ENCODE data around the gene SMIM45.

Gene SMIM45

GRCh38 chr22:41971431-41971830, 19.5 kb downstream of the SMIM45 start:
- DNase-seq: no peak

- no peak for DNase-seq
Observed at GRCh38 chr22:41974691-41975290, 22.8 kb downstream of the SMIM45 start.

DNA sequence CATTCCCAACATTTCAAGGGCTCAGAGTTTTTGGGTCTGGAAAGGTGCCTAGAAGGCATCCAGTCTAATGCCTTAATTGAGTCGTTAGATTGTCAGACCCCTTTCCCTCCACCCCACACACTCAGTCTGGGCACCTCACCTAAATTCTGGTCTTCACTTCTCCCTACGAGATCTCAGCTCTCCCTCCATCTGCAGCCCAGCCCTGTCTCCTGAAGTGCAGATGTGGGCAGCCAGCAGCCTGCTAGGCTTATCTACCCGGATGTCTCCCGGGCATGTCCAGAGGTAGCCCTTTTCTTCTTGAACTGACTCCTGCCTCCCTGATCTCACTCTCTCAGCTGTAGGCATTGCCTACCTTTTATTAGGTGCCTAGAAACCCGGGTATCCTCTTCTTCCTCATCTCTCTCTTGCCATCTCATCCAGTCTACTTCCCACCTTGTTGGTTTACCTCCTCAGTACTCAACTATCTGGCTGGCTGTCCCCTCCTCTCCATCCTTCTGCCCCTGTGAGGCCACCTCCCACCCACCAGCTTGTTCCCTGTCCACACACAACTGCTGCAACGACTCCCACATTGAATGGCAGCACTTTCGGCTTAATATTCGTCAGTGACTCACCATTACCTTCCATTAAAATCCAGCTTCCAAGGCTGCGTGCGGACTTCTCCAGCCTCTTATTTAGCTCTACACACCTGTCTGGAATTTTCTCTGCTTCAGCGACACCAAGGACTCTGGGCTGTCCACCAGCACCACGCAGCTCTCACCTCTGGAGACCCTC, 23.5 kb downstream of the SMIM45 start:
- DNase-seq: no peak

DNA sequence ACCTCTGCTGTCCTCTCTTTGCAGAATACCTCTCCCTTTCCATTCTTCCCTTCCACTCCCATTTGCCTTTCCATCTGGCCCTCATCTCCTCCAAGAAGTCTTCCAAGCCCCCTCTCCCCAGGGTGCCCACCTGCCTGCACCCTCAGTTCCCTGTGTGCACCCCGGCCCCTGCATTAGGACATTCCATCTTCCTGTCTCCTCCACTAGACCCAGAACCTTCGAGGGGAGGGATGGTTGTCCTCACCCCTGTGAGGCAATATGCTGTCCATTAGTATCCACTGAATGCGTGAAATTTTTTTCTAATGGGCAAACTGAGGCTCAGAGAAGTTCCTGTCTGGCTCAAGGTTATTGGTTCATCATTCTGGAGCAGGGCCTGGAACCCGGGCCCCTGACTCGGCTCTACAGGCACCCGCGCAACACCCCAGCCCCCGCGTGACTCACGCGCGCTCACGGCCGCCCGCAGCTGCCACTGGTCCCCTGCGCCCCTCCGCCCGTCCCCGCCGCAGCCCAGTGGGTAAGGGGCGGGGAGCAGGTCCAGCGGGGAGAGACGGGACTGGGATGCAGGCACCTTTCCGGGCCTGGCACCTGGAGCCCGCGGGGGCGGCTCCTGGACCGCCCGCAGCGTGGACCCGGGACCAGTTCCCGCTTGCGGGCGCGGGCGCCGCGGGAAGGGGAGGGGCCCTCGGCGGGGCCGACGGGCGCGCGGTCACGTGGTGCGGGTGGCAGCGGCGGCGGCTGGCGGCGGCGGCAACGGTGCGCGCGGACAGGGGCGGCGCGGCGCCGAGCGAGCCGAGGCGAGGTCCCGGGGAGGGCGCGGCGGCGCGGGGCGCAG, 24.3 kb downstream of the SMIM45 start:
- DNase-seq: peak in 1 of 2 donors; percentile 59

- DNase-seq: peak in 1 of 2 donors; percentile 10
Observed at GRCh38 chr22:41976961-41977566, 25.1 kb downstream of the SMIM45 start.

DNA sequence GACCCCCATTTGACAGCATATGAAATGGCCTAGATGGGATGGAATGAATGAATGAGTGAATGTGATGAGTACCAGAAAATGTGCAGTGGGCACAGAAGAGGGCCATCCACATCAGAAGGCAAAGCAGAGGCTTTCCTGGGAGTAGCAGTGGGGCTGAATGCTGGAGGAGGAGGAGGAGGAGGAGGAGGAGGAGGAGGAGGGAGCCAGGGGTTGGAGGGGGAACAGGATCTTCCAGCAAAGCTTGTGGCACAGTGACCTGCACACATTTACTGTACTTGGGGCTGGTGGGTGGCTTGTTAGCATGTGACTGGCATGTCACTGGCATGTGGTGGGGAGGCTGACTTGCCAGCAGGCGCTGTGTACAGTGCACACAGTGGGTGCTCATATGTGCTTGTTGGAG, 26.8 kb downstream of the SMIM45 start:
- DNase-seq: no peak

DNA sequence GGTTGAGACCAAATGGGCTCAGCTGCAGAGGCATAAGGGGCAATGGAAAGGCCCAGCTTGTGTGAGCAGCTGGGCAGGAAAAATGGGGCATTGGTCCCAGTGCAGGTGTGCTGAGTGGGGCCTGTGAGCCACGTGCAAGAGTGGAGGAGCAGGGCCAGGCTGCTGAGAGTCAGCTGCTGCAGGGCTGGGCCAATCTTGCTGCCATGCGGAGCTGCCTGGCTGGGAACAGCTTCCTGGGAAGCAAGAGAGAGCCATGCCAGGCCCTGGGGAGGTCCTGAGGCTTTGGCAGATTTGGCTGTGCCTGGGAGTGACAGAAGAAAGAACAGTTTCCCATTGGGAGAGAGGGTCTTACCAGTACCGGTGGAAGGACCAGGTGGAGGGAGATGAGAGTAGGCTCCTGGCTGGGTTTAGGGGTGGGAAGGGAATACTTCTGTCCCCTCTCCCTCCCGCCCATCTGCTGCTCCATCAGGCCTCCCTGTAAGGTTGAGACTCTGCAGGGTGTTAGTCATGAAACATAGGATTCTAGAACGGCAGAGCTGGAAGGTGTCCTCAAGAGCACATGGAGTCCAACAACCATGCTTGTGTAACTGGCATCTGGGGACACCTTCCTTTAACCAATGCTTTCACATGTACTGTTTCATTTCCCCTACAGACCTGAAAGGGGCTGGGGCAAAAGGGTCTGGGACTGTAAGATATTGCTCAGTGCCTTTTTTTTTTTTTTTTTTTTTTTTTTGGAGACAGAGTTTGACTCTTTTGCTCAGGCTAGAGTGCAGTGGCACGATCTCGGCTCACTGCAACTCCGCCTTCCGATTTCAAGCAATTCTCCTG, 27.7 kb downstream of the SMIM45 start:
- DNase-seq: no peak

GRCh38 chr22:41982865-41983264, 30.9 kb downstream of the SMIM45 start:
- no peak for DNase-seq

DNA sequence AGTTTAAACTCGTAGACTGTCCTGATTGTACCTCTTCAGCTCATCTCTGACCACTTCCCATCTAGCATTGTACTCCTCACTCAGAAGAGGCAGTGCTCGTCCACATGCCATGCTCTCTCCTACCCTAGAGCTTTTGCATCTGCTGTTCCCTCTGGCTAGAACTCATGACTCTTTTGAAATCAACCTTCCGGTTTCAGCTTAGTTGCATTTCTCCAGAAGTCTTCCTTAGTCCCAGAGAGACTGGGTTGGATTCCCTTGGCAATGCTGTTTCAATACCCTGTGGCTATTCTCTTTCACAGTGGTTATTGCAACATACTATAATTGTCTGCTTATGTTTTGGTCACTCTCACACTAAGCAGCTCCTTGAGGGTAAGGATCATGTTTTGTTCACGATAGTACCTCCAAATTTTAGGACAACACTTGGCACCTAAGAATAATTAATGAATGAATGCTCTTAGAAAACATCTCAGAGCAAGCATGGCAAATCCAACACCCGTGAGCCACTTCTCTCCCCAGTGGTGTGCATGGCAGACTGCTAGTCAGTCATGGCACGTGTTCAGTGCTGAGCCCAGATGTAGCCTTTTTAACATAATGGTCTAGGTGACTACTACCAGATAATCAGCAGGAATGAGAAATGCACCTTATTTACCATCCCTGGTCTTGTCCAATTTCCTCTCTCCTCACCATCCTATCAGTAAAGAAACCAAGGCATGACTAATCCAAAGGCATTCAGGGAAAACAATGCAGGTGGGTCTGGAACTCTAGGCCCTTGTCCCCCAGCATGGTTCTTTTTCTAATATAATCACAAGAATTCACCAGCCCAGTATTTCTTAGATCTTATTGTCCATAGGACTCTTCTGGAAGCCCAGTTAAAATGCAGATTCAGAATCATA, 31.8 kb downstream of the SMIM45 start:
- no peak for DNase-seq

GRCh38 chr22:41987276-41987675, 35.3 kb downstream of the SMIM45 start:
- no peak for DNase-seq

DNA sequence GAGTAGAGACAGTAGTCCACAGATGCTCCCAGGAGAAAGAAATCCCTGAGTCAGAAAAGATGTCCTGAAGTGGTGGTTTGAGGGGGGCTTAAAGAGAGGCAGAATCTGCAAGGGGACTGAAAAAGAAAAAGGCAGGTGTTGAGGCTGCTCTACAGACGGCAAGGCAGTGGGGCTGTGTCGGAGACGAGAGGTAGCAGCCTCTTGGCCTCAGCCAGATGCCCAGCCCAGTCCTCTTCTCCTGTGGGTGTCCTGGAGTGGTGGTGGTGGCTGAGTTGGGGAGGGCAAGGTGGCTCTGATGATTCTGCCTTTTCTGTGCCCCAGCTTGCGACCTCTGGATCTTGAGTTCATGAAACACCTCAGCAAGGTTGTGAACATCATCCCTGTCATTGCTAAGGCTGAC, 37.3 kb downstream of the SMIM45 start:
- no peak for DNase-seq

- no peak for DNase-seq
Observed at GRCh38 chr22:41991111-41991510, 39.2 kb downstream of the SMIM45 start.

DNA sequence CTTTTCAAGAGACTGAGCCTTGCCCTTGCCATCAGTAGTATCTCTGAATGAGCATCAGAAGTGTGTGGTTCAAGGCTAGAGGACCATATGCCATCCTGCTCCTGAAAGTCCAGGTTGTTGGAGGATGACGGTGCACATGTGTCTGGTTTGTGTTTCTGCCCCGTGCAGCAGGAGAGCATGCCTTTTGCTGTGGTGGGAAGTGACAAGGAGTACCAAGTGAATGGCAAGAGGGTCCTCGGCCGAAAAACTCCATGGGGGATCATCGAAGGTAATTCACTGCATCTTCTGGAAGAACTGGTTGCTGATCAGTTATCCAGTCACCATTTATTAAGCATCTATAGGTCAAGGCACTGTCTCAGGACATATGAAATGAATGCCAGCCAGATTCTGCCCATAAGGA, 40.5 kb downstream of the SMIM45 start:
- DNase-seq: no peak

DNA sequence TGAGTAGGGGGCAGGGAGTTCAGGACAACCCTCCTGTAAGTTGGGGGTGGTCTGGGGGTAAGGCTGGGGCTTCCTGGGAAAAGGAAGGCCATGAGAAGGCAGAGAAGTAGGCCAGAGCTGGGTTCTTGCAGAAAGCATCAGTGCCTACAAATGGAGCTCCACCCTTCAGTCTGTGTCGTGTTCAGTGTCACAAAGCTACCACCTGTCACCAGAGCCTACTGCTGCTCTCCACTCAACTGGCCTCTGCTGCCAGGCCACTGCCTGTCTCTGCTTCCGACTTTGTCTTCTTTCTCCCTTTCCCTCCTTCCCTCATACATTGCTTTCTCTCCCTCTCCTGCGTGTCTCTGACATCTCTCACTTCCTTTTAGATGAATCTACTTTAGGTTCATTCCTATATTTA, 43.3 kb downstream of the SMIM45 start:
- no peak for DNase-seq

DNA sequence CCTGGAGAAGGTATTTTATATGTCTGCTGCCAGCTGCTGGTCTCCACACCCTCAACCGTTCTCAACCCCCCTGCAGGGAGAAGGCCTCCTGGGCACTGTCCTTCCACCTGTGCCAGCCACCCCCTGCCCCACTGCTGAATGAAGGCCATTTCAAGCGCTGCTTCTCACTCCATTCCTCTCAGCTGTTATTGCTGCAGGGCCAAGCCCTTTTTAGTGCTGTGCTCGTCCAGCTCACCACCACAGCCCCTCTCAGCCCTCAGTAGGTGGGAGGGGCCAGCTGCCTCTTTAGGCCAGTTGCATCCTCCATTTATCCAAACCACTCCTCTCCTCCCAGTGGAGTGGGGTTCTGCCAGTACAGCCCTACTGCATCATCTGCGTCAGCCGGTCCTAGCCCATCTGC, 44.9 kb downstream of the SMIM45 start:
- DNase-seq: no peak

- peak; percentile 94 for DNase-seq
Observed at GRCh38 chr22:41998361-41999261, 46.7 kb downstream of the SMIM45 start, which contains the start of gene WBP2NL. TSS of gene WBP2NL (plus strand) at chr22:41998788. CDS start at chr22:41998819, 31 bp downstream.

- DNase-seq: no peak
Observed at GRCh38 chr22:42000466-42000865, 48.5 kb downstream of the SMIM45 start.

- no peak for DNase-seq
Observed at GRCh38 chr22:42001121-42001520, 49.2 kb downstream of the SMIM45 start.

DNA sequence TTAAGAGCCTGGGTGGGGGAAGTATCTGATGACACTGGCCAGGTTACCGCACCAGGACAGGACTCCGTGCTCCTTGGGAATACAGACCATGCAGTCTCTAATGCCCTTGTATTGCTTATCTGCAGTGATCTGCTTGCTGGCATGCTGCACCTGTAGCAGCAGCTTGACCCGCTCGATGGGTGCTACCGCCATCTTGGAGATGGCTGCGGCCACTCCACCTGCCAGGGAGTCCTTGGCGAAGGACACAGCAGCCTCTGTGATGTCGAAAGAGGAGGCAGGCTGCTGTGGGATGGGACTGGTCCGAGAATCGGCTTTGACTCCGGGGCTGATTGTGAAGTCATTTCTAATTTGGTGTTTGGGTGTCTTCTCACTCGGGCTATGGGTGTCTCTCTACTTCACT, 49.8 kb downstream of the SMIM45 start:
- DNase-seq: no peak

GRCh38 chr22:42007922-42008321, 56.0 kb downstream of the SMIM45 start:
- DNase-seq: no peak
